Right atrium auricular region (tissue), 2 donors: ENCODE data around the gene CALD1. TPM values are rescaled to one million over a fixed set of nuclear protein-coding genes. Genes with fewer than 3 reads are reported as not detected.
A peak's percentile ranks its signal among the peaks of the same experiment; 100 is the strongest.

Experiments
- DNase-seq: peaks from one replicate; pipeline ENCODE4 v3.0.0-alpha.2; 2019; ENCODE audit warnings: low spot score
- H3K27ac ChIP-seq, 2 donors: fragments of 200-600 bp; sonication (generic); 1 replicate in 1 of 2; 2 replicates in 1 of 2; pipeline ENCODE4 v1.5.1; 2016 to 2019
- H3K27me3 ChIP-seq, 2 donors: fragments of 200-600 bp; sonication (generic); one replicate each; pipeline versions ENCODE4 v1.5.1 to v1.6.0; 2017 to 2019
- H3K36me3 ChIP-seq: fragments of 200-600 bp; sonication (generic); one replicate; pipeline ENCODE4 v1.5.1; 2016
- H3K4me1 ChIP-seq, 2 donors: fragments of 200-600 bp; sonication (generic); one replicate each; pipeline versions ENCODE4 v1.5.1 to v1.6.0; 2017 to 2019
- H3K4me3 ChIP-seq, 2 donors: fragments of 200-600 bp; sonication (generic); 1 replicate in 1 of 2; 2 replicates in 1 of 2; pipeline ENCODE4 v1.5.1; 2017 to 2019; ENCODE audit warnings: mild to moderate bottlenecking in 1 of 2, moderate library complexity in 1 of 2
- H3K9me3 ChIP-seq, 2 donors: fragments of 200-600 bp; sonication (generic); one replicate each; pipeline ENCODE4 v1.5.1; 2019
- total RNA-seq, 2 donors: library from RNA; depleted of rRNA; stranded (reverse); fragments of >200 nt; gene quantifications; one replicate each; pipeline ENCODE4 v1.1.0, GENCODE V29; 2016
- TF ChIP-seq, protein P1 (sequence below), 2 donors: fragments of 200-600 bp; sonication (generic); IDR thresholded peaks; one replicate each; pipeline ENCODE4 v1.5.1; 2019; ENCODE audit warnings: antibody characterized with exemption in 2 of 2

Gene CALD1
- total RNA-seq, 2 donors from 2014 or later: 119 to 157 TPM

DNA sequence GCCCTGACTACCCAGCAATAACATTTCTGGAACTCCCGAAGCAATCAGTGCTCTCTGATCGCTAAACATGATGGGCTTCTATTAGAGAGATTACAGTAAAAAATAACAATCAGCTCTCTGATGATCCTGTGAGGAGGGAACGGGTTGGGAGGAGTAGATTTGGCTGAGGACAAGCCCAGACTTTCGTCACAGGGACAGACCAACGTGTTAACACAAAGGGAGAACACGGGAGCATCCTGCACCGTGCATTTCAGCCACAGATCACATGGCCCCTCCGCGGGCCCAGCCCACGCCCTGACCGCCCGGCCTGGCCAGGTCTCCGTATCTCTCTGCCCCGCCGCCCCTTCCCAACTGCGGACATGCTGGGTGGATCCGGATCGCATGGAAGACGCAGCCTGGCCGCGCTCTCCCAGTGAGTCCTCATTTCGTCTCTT, 111.8 kb downstream of the CALD1 start:
- H3K4me1 ChIP-seq: peaks cover 0 to 70% of the 10 kb centered on the region in 2 donors
- no peaks in the 10 kb centered on the region for H3K27me3 ChIP-seq
- no peaks in the 10 kb centered on the region for H3K36me3 ChIP-seq
- peak overlapping the region; percentile 49 to 53 for H3K4me3 ChIP-seq
- H3K9me3 ChIP-seq: peaks cover 0 to 5% of the 10 kb centered on the region in 2 donors
- peak overlapping the region; percentile 85 to 91 for H3K27ac ChIP-seq
- TF ChIP-seq, protein P1, sequence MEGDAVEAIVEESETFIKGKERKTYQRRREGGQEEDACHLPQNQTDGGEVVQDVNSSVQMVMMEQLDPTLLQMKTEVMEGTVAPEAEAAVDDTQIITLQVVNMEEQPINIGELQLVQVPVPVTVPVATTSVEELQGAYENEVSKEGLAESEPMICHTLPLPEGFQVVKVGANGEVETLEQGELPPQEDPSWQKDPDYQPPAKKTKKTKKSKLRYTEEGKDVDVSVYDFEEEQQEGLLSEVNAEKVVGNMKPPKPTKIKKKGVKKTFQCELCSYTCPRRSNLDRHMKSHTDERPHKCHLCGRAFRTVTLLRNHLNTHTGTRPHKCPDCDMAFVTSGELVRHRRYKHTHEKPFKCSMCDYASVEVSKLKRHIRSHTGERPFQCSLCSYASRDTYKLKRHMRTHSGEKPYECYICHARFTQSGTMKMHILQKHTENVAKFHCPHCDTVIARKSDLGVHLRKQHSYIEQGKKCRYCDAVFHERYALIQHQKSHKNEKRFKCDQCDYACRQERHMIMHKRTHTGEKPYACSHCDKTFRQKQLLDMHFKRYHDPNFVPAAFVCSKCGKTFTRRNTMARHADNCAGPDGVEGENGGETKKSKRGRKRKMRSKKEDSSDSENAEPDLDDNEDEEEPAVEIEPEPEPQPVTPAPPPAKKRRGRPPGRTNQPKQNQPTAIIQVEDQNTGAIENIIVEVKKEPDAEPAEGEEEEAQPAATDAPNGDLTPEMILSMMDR (IDR thresholded peaks at IDR 0.05): no peak
- DNase-seq: peak; percentile 91

DNA sequence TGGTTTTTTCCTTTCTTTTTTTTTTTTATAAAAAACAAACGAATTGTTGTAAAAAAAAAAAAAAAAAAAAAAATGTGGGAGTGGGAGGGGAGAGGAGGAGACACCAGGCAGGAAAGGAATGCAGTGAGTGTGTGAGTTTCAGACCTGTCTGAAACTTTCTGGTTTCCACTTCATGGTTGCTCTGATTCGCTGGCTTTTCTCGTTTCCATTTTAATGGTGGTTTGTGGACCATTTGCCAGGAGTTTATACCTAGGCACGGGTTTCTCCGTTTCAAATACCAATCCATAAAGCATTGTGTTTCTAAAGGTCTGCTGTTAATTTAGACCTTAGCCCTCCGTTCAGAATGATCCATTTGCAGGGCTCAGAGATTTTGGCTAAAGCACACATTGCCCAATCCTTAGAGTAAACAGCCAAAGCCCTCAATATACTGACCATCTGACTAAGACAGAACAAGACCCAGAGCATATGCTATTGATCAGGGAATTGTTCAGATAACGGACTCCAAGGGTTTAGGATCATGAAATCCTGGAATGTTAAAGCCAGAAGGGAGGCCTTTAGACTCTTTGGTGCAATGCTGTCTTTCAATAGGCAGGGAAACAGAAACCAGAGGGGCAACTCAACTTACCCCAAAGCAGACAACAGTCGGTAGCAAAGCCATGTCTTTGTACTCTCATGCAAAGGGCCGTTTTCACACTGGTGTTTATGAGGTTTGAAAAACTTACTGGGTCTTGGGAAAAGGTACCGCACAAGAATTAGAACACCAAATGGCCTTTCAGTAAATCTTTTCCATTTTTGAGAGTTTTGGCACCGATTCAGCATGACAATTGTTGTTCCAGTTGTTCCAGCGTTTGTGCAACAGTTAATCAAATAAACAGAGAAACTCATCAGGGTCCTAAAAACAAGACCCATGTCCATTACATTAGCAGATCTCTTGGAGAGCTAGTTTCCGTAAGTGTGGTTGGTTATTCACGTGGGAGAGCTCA, 112.6 kb downstream of the CALD1 start:
- H3K27me3 ChIP-seq: no peaks in the 10 kb centered on the region
- no peaks in the 10 kb centered on the region for H3K36me3 ChIP-seq
- TF ChIP-seq, protein P1 (IDR thresholded peaks at IDR 0.05): no peak
- H3K9me3 ChIP-seq: peaks cover 0 to 5% of the 10 kb centered on the region in 2 donors
- H3K4me3 ChIP-seq: peak overlapping the region; percentile 49 to 53
- H3K27ac ChIP-seq: peak overlapping the region; percentile 85 to 91
- peaks cover 0 to 63% of the 10 kb centered on the region in 2 donors for H3K4me1 ChIP-seq
- DNase-seq: no peak

DNA sequence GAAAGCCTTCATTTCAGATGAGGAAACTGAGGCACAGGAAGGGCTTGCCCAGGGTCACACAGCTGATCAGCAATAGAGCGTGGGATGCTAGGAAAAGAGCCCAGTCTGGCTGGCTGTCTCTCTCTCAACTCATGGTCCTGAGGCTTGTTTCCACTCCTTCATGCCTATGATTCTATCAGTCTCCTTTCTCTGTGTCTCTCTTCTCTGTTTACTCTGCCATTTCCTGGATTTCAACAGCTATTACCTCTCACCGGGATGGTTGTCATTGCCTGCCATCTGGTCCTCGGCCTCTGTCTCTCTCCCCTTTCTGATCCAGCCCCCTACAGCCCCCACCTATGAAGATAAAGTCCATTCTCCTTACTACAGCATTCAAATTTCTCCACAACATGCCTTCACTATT, 113.5 kb downstream of the CALD1 start:
- Histone ChIP-seq H3K36me3 (no peaks in the 10 kb centered on the region), H3K4me3 (peak overlapping the region; percentile 49 to 53), H3K4me1 (peaks cover 0 to 60% of the 10 kb centered on the region in 2 donors), H3K9me3 (peaks cover 0 to 5% of the 10 kb centered on the region in 2 donors), H3K27ac (peak overlapping the region; percentile 85 to 91), H3K27me3 (no peaks in the 10 kb centered on the region)
- DNase-seq: no peak
- TF ChIP-seq, protein P1 (IDR thresholded peaks at IDR 0.05): no peak

DNA sequence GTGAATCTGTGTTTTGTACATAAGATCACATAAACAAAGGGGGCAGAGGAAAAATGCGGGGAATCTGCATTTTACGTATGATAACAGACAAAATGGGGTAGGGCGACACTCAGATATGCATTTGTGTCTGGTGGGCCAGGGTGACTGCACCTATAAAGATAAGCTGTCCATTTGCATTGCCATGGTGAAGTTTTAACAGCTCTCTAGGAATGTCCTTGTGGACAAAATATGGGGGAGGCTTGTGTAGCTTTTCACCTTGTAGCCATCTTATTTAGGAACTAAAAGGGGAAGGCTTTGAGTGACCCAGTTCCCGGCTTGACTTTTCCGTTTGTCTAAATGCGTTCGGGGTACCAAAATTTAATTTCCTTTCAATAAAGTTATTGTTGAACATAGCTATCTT, 114.5 kb downstream of the CALD1 start:
- Histone ChIP-seq H3K36me3 (no peaks in the 10 kb centered on the region), H3K27ac (peak overlapping the region; percentile 85 to 91), H3K27me3 (no peaks in the 10 kb centered on the region), H3K9me3 (peaks cover 0 to 5% of the 10 kb centered on the region in 2 donors), H3K4me3 (peak overlapping the region in 1 of 2 donors; percentile 53), H3K4me1 (peaks cover 0 to 60% of the 10 kb centered on the region in 2 donors)
- TF ChIP-seq, protein P1 (IDR thresholded peaks at IDR 0.05): no peak
- no peak for DNase-seq

DNA sequence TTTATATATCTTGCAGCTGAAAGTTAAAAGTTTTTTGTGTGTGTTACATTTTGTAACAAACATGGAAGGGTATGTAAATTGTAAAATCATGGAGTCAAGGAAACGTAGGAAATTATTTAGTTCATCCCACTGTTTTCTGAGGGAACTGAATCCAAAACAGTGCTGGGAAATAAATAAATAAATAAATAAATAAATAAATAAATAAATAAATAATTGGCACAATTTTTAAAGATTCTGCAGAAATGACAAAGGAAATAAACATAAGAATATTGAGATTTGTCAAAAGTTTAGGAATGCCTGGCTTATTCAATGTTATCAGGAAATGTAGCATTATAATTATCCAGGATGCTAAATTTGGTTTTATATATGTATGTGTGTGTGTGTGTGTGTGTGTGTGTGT, 115.5 kb downstream of the CALD1 start:
- Histone ChIP-seq H3K36me3 (peaks cover 8% of the 10 kb centered on the region), H3K27me3 (no peaks in the 10 kb centered on the region), H3K4me3 (no peak overlapping the region), H3K4me1 (peaks cover 0 to 63% of the 10 kb centered on the region in 2 donors), H3K9me3 (peaks cover 0 to 5% of the 10 kb centered on the region in 2 donors), H3K27ac (peak overlapping the region in 1 of 2 donors; percentile 91)
- TF ChIP-seq, protein P1 (IDR thresholded peaks at IDR 0.05): no peak
- no peak for DNase-seq
